ENCODE data around the gene RNF4. TPM values are rescaled to one million over a fixed set of nuclear protein-coding genes. Genes with fewer than 3 reads are reported as not detected.

RNF4 gene
- total RNA-seq, 4 donors from 2014 or later, result 42.2 to 99.0 (median 50.1) TPM

- Histone ChIP-seq H3K4me1 (no peaks in the 10 kb centered on the region), H3K27me3 (no peaks in the 10 kb centered on the region), H3K4me3 (no peak overlapping the region), H3K9me3 (no peaks in the 10 kb centered on the region), H3K36me3 (no peaks in the 10 kb centered on the region), H3K27ac (no peak overlapping the region)
- no peak for TF ChIP-seq POLR2A (IDR thresholded peaks at IDR 0.05)
- no peak for TF ChIP-seq CTCF (IDR thresholded peaks at IDR 0.05)
- DNase-seq, result no peak
These were observed 34.5 kb upstream of the RNF4 start for GRCh38 chr4:2434420-2434819.

GRCh38 chr4:2436301-2436700 is 32.6 kb upstream of the RNF4 start:
- peak in 1 of 3 donors; percentile 60 for DNase-seq

GRCh38 chr4:2436761-2437474 is 32.0 kb upstream of the RNF4 start:
- Histone ChIP-seq H3K27ac (no peak overlapping the region), H3K4me1 (no peaks in the 10 kb centered on the region), H3K27me3 (no peaks in the 10 kb centered on the region), H3K9me3 (no peaks in the 10 kb centered on the region), H3K36me3 (no peaks in the 10 kb centered on the region), H3K4me3 (no peak overlapping the region)
- TF ChIP-seq POLR2A (IDR thresholded peaks at IDR 0.05) (no peak), CTCF (IDR thresholded peaks at IDR 0.05) (no peak)
- no peak for DNase-seq

More at GRCh38 chr4:2436301-2436700, 32.6 kb upstream of the RNF4 start:
- TF ChIP-seq CTCF (IDR thresholded peaks at IDR 0.05) (peak in 3 of 6 experiments; percentile 45 to 50 (median 48)), POLR2A (IDR thresholded peaks at IDR 0.05) (no peak)
- Histone ChIP-seq H3K36me3 (no peaks in the 10 kb centered on the region), H3K27ac (no peak overlapping the region), H3K4me1 (no peaks in the 10 kb centered on the region), H3K9me3 (no peaks in the 10 kb centered on the region), H3K4me3 (no peak overlapping the region), H3K27me3 (no peaks in the 10 kb centered on the region)

- Histone ChIP-seq H3K27me3 (no peaks in the 10 kb centered on the region), H3K4me3 (no peak overlapping the region), H3K36me3 (no peaks in the 10 kb centered on the region), H3K27ac (no peak overlapping the region), H3K9me3 (no peaks in the 10 kb centered on the region), H3K4me1 (no peaks in the 10 kb centered on the region)
- TF ChIP-seq CTCF (IDR thresholded peaks at IDR 0.05) (no peak), POLR2A (IDR thresholded peaks at IDR 0.05) (no peak)
- DNase-seq, result no peak
These were observed 31.3 kb upstream of the RNF4 start for GRCh38 chr4:2437475-2438215.

- no peak overlapping the region for H3K4me3 ChIP-seq
- H3K36me3 ChIP-seq, result no peaks in the 10 kb centered on the region
- H3K9me3 ChIP-seq, result no peaks in the 10 kb centered on the region
- H3K27ac ChIP-seq, result no peak overlapping the region
- no peaks in the 10 kb centered on the region for H3K27me3 ChIP-seq
- no peak for TF ChIP-seq POLR2A (IDR thresholded peaks at IDR 0.05)
- TF ChIP-seq CTCF (IDR thresholded peaks at IDR 0.05), result no peak
- no peak for DNase-seq
- no peaks in the 10 kb centered on the region for H3K4me1 ChIP-seq
These were observed 29.8 kb upstream of the RNF4 start for GRCh38 chr4:2438822-2439718.

Data from Peyer's patch (tissue), 4 donors.